NCI-H1092 treated with DMSO at 0.1 percent for 48 hours (cell line): ENCODE data around the gene LYPLA2.

Experiments used
- DNase-seq: peaks from one replicate; lab custom pipeline; 2025; lab: John Stamatoyannopoulos, UW

LYPLA2 gene

DNA sequence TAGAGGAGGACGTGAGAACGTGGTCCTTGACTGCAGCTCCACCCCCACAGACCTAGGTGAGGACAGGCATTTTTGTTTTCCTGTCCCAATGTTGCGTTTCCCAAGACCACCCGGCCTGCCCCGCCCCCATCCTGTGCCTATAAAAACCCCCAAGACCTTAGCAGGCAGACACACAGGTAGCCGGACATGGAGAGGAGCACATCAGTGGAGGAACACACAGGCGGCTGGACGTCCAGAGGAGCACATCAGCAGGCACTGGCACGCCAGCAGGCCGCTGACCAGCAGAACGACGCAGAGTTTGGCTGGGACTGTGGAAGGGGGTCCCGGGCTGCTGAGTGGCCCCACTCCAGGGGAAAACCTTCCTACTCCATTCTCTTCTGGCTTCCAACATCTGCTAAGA, 47.0 kb downstream of the LYPLA2 start:
- no peak for DNase-seq

DNA sequence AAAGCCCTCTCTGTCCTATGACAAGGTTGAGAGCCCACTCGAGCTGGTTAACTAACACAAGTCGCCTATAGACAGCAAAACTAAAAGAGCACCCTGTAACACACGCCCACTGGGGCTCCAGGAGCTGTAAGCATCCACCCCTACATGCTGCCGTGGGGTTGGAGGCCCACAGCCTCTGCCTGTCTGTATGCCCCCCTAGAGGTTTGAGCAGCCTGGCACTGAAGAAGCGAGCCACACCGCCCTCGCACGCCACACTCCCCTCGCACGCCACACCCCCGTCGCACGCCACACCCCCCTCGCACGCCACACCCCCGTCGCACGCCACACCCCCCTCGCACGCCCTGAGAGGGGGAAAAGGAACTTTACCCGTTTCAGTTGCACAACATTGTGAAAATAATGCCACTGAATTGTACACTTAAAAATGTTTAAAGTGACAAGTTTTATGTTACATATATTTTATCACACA, 47.5 kb downstream of the LYPLA2 start:
- peak; percentile 32 for DNase-seq

DNA sequence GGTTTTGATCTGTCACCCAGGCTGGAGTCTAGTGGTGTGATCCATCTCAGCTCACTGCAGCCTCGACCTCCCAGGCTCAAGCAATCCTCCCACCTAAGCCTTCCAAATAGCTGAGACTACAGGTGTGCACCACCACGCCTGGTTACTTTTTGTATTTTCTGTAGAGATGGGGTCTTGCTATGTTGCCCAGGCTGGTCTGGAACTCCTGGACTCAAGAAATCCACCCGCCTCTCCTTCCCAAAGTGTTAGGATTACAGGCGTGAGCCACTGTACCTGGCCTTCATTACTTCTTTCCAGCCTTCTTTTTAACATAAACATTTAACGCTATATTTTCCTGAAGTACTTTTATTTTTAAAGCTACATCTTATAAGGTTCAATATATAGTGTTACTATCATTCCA, 52.7 kb downstream of the LYPLA2 start:
- no peak for DNase-seq
